GM23248 (cell line): ENCODE results near the gene SHQ1. TPM values are rescaled to one million over a fixed set of nuclear protein-coding genes. Genes with fewer than 3 reads are reported as not detected.

ENCODE experiments used
- DNase-seq: peaks from one replicate; pipeline ENCODE4 v3.0.0-alpha.2; 2015
- H2AFZ ChIP-seq: fragments of 200-600 bp; sonication (generic); 2 replicates; pipeline ENCODE4 v1.6.1; 2016; ENCODE audit warnings: antibody characterized with exemption
- H3F3A ChIP-seq: fragments of 200-600 bp; sonication (generic); 2 replicates; pipeline ENCODE4 v1.6.1; 2016; ENCODE audit warnings: mild to moderate bottlenecking, antibody characterized with exemption, mixed run types; ENCODE audit not compliant: insufficient read depth
- H3K27ac ChIP-seq: fragments of 200-600 bp; sonication (generic); 2 replicates; pipeline ENCODE4 v1.5.1; 2016; ENCODE audit warnings: mild to moderate bottlenecking
- H3K27me3 ChIP-seq: fragments of 200-600 bp; sonication (generic); replicated peaks from 2 replicates; pipeline ENCODE4 v1.6.1; 2016; ENCODE audit warnings: mild to moderate bottlenecking; ENCODE audit not compliant: insufficient read depth
- H3K36me3 ChIP-seq: fragments of 200-600 bp; sonication (generic); 2 replicates; pipeline ENCODE4 v1.6.1; 2016; ENCODE audit warnings: low read depth, mild to moderate bottlenecking
- H3K4me1 ChIP-seq: fragments of 200-600 bp; sonication (generic); 2 replicates; pipeline ENCODE4 v1.6.1; 2016; ENCODE audit warnings: mild to moderate bottlenecking; ENCODE audit not compliant: insufficient read depth
- H3K4me2 ChIP-seq: fragments of 200-600 bp; sonication (generic); one replicate; pipeline ENCODE4 v1.6.1; 2016; ENCODE audit warnings: mild to moderate bottlenecking; ENCODE audit not compliant: unreplicated experiment
- H3K4me3 ChIP-seq: fragments of 200-600 bp; sonication (generic); 2 replicates; pipeline ENCODE4 v1.5.1; 2016; ENCODE audit warnings: mild to moderate bottlenecking
- H3K79me2 ChIP-seq: fragments of 200-600 bp; sonication (generic); 2 replicates; pipeline ENCODE4 v1.6.1; 2016; ENCODE audit warnings: mild to moderate bottlenecking; ENCODE audit not compliant: insufficient read depth
- H3K9ac ChIP-seq: fragments of 200-600 bp; sonication (generic); 2 replicates; pipeline ENCODE4 v1.6.1; 2016; ENCODE audit warnings: mild to moderate bottlenecking
- H3K9me2 ChIP-seq: fragments of 200-600 bp; sonication (generic); 2 replicates; pipeline ENCODE4 v1.6.1; 2016; ENCODE audit warnings: mixed run types, mild to moderate bottlenecking, moderate library complexity; ENCODE audit not compliant: insufficient read depth
- H3K9me3 ChIP-seq: fragments of 200-600 bp; sonication (generic); one replicate; pipeline ENCODE4 v1.6.1; 2017; ENCODE audit warnings: low read depth
- H4K20me1 ChIP-seq: fragments of 200-600 bp; sonication (generic); 2 replicates; pipeline ENCODE4 v1.6.0; 2016; ENCODE audit not compliant: insufficient read depth
- EZH2 ChIP-seq: fragments of 200-600 bp; sonication (generic); IDR thresholded peaks from 2 replicates; pipeline ENCODE4 v1.6.1; 2018; ENCODE audit warnings: antibody characterized with exemption, mild to moderate bottlenecking; ENCODE audit not compliant: insufficient read depth, poor library complexity, severe bottlenecking
- EZH2phosphoT487 ChIP-seq: fragments of 200-600 bp; sonication (generic); IDR thresholded peaks from 2 replicates; pipeline ENCODE4 v1.6.1; 2018; ENCODE audit warnings: antibody characterized with exemption, moderate library complexity, mild to moderate bottlenecking, low read depth; ENCODE audit not compliant: insufficient read depth
- WGBS, 2 experiments: methylation state at CpG; one replicate each; pipeline ENCODE4 v1.1.6; 2015 to 2017; ENCODE audit warnings: low lambda C conversion rate in 2 of 2, low coverage in 1 of 2; ENCODE audit errors: missing lambda C conversion rate in 2 of 2; 5-methylcytosine and 5-hydroxymethylcytosine counted together
- in situ Hi-C: fragments of 300-500 bp; cut with MboI; formaldehyde crosslinking; loops from 2 replicates; pipeline ENCODE4 v1.15.0; 2020
- polyA plus RNA-seq: library from polyadenylated mRNA; unstranded; fragments of >200 nt; fragmentation: Nextera tagmentation; extraction: Ambion mirVana; gene quantifications from 2 replicates; pipeline ENCODE4 v1.2.1, GENCODE V29; 2016
- total RNA-seq: library from RNA; depleted of rRNA; stranded (reverse); fragments of >200 nt; shearing (Covaris generic); gene quantifications from 2 replicates; pipeline ENCODE4 v1.2.3, GENCODE V29; 2014

The SHQ1 gene
- total and polyA plus RNA-seq, 2 experiments from 2014 or later = 23.3 to 24.0 TPM

DNA sequence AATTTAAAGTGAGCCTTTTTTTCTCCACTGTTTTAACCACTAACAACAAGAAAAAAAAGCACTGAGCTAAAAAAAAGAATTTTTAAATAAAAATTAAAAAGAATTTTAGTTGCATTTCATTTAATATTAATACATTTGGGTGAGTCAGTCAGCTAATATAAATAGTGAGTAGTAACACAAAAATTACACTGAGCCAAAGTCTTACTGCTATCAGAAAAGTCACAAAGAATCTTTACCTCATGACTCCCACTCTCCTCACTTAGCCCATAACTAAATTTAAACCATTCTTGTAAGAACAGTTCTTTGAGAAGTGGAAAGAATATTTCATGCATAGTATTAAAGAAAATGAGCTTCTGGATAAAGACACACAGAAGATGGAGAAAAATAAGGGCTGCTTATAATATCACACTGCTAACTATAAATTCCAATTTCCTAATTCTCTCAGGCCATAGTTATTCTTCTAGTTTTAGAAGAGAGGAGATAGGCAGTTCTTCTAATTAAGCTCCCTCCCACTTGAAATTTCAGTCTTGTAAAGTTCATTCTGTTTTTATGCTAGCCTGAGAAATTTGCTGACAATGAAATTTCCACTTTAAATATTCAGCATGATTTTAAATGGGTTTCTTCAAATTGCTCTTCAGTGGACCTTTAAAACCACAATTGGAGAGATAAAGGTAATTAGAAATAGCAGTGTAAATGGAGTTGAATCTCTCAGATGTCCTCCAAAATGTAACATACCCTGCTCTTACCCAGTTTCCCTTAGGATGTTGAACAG is 17.6 kb downstream of the SHQ1 start:
- H3K9ac ChIP-seq = no peak overlapping the region
- H3K9me2 ChIP-seq = no peaks in the 10 kb centered on the region
- no peak overlapping the region for H2AFZ ChIP-seq
- H3K79me2 ChIP-seq = peaks cover 7% of the 10 kb centered on the region
- H3K4me3 ChIP-seq = no peak overlapping the region
- H3K36me3 ChIP-seq = no peaks in the 10 kb centered on the region
- H3K27me3 ChIP-seq = no peaks in the 10 kb centered on the region
- in situ Hi-C loops = no loop called here
- peaks cover 25% of the 10 kb centered on the region for H3K4me1 ChIP-seq
- H4K20me1 ChIP-seq = no peaks in the 10 kb centered on the region
- TF ChIP-seq EZH2 = no peak
- TF ChIP-seq EZH2phosphoT487 = no peak
- DNase-seq = peak; percentile 73
- H3F3A ChIP-seq = peaks cover 29% of the 10 kb centered on the region
- no peaks in the 10 kb centered on the region for H3K9me3 ChIP-seq
- H3K27ac ChIP-seq = peak overlapping the region; percentile 63
- peak overlapping the region; percentile 69 for H3K4me2 ChIP-seq

DNA sequence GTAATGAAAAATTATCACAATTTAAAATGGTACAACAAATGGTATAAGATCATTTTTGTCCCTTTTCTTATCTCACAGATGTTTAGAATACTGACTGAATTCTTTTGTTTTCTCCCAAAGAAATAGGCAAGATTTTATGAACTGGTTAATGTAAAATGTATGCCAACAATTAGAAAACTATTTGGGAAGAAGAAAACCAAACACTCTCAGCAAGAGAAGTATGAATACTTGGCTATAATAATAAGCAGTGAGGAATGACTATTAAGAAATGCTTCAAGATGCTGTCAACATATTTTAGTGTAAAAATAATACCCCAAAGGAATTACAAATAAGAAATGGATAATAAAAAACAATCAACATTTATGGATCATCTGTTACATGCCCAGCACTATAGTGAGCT is 18.5 kb downstream of the SHQ1 start:
- Histone ChIP-seq H3K9ac (0 out of 2 replicates have a peak overlapping the region, but pooled peaks have one; percentile 3), H3K27me3 (no peaks in the 10 kb centered on the region), H3F3A (peaks cover 29% of the 10 kb centered on the region), H3K4me1 (peaks cover 25% of the 10 kb centered on the region), H4K20me1 (no peaks in the 10 kb centered on the region), H3K4me3 (peak overlapping the region; percentile 16; the same call in 1 of the 2 replicates), H2AFZ (no peak overlapping the region), H3K4me2 (peak overlapping the region; percentile 69), H3K27ac (peak overlapping the region; percentile 63), H3K9me2 (no peaks in the 10 kb centered on the region), H3K36me3 (no peaks in the 10 kb centered on the region), H3K9me3 (no peaks in the 10 kb centered on the region), H3K79me2 (peaks cover 7% of the 10 kb centered on the region)
- TF ChIP-seq EZH2 (no peak), EZH2phosphoT487 (no peak)
- peak; percentile 53 for DNase-seq
- in situ Hi-C loops = loop anchor here (10.0 kb wide), 3 partner anchors 875 to 1095 kb away; no protein-coding TSS in a partner anchor

DNA sequence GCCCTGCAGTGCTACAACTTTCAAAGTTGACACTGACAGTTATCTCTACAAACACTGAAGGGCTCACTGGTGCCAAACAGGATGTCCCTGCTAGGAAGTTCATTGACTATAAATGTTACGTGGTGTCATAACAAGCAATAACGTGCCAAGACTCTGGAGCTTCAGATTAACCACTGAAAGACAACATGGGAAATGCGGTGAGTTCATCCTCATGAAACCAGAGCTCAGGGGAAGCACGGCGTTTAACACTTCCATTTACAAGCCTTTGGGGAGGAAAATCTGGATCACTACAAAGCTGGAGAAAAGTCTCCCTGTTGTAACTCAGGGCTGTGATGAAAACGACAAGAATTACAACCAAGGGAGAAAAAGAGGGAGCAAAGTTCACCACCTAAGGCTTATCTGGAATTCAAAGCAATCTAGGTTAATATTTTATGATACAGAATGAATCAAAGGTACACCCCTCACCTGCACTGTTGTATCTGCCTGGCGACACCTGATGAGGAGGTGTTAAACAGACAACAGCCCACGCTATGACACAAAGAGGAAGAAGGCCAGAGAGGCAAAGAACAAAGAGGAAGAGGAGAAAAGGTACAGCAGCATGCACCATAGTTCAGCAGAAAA is 27.0 kb downstream of the SHQ1 start:
- in situ Hi-C loops = loop anchor here (10.0 kb wide), 3 partner anchors 866 to 1086 kb away; no protein-coding TSS in a partner anchor
- H3K9ac ChIP-seq = no peak overlapping the region

DNA sequence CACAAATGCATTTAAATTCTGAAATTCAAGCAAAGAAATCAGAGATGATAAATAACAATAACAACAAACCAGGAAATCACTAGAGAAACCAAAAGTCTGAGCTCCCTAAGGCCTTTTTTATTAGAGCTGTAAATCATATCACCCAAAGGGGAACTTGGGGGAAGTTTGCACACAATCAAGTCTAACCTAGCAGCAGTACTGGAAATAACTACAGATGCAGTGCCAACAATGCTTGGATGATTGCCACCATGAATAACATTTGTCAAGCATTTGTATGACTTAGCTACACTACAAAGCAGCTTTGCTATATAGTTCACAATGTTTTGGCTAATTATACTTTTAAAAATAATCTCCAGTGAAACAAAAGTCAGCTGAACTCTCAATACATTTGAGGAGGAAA is 27.8 kb downstream of the SHQ1 start:
- H3F3A ChIP-seq = peaks cover 44% of the 10 kb centered on the region
- no peak overlapping the region for H3K9ac ChIP-seq
- no peak overlapping the region for H3K4me2 ChIP-seq
- H3K36me3 ChIP-seq = 0 out of 2 replicates have a peak, but pooled peaks cover 3% of the 10 kb centered on the region
- H3K9me3 ChIP-seq = no peaks in the 10 kb centered on the region
- H4K20me1 ChIP-seq = no peaks in the 10 kb centered on the region; the same call in 1 of the 2 replicates
- TF ChIP-seq EZH2 (no peak), EZH2phosphoT487 (no peak)
- in situ Hi-C loops = loop anchor here (10.0 kb wide), 3 partner anchors 866 to 1086 kb away; no protein-coding TSS in a partner anchor
- H3K27me3 ChIP-seq = no peaks in the 10 kb centered on the region
- H3K4me3 ChIP-seq = no peak overlapping the region
- H3K27ac ChIP-seq = no peak overlapping the region
- no peak overlapping the region for H2AFZ ChIP-seq
- no peaks in the 10 kb centered on the region for H3K79me2 ChIP-seq
- H3K9me2 ChIP-seq = no peaks in the 10 kb centered on the region
- DNase-seq = peak; percentile 69
- H3K4me1 ChIP-seq = peaks cover 45% of the 10 kb centered on the region

More for the DNA sequence above, 27.0 kb downstream of the SHQ1 start:
- Histone ChIP-seq H3K4me1 (peaks cover 45% of the 10 kb centered on the region), H4K20me1 (no peaks in the 10 kb centered on the region; the same call in 1 of the 2 replicates), H3K36me3 (0 out of 2 replicates have a peak, but pooled peaks cover 3% of the 10 kb centered on the region), H3K9me2 (no peaks in the 10 kb centered on the region), H3K4me3 (no peak overlapping the region), H3K27me3 (no peaks in the 10 kb centered on the region), H2AFZ (no peak overlapping the region), H3K27ac (no peak overlapping the region), H3K79me2 (no peaks in the 10 kb centered on the region), H3F3A (peaks cover 44% of the 10 kb centered on the region), H3K4me2 (no peak overlapping the region), H3K9me3 (no peaks in the 10 kb centered on the region)
- 79 to 84% methylated on average over 8 of the region's 8 CpGs for WGBS, 2 experiments
- no peak for TF ChIP-seq EZH2phosphoT487
- no peak for TF ChIP-seq EZH2
- DNase-seq = no peak
